HG02852 (cell line): Measurements from ENCODE around the gene EZH1.

Experiments used
- ATAC-seq: cut with Tn5 transposase; IDR thresholded peaks from one replicate; pipeline ENCODE4 v1.9.1; 2021; ENCODE audit warnings: mild to moderate bottlenecking, moderate library complexity; ENCODE audit not compliant: unreplicated experiment

Gene EZH1

DNA sequence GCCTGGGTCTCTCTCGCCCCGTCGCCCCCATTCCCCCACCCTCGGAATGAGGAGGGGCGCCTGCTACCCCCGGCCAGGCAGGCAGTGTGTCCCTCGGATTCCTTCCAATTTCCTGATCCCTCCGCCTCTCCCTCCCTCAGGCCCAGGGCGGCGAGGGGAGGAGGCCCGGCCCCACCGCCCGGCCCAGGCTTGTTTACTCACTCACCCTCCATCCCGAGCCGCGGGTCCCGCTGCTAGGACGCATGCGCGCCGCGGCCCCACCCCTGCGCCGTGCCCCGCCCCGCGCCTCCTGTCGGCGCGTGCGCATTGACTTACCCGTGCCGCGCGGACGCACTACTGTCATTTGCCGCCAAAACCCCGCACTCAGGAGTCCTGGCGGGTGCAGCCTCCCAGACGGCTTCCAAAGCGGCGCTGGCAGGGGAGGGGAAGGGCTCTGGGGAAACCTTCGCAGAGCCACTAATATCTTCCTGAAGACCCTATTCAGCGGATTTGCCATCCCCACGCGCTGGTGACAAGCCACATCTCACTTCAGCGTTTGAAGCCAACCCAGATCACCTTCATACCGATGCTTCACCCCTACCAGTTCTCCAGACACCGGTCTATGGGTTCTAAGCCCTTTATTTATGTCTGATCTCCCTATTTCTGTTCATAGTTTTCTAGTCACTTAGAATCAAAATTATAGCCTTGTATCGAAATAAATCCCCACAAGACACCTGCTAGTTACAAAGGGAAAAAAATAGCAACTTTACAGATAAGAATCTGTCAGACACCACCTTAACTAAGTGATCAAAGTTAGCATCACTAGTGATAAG is at the start of gene EZH1:
EZH1 (minus strand) TSS at position 235 of the 812 bp plus-strand sequence. CDS start 16,099 bp downstream, outside the sequence.
- ATAC-seq: peak; percentile 75

DNA sequence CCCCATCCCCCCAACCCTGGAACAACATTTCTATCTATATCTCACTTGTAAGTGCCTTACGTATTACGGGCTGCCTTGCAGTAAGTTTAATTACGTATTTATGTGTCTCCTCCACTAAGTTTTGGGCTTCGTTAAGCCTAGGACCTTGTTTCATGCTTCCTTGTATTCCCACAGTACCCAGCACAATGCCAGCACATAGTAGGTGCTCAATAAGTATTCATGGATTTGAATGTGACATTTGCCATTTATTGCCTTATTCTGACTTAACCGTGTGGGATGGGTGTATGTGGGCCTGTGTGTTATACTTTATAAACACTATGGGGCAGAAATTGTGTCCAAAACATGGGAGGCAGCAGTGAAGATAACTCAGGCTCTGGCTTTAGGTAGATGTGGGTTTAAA is 47.7 kb upstream of the EZH1 start:
- ATAC-seq: no peak

DNA sequence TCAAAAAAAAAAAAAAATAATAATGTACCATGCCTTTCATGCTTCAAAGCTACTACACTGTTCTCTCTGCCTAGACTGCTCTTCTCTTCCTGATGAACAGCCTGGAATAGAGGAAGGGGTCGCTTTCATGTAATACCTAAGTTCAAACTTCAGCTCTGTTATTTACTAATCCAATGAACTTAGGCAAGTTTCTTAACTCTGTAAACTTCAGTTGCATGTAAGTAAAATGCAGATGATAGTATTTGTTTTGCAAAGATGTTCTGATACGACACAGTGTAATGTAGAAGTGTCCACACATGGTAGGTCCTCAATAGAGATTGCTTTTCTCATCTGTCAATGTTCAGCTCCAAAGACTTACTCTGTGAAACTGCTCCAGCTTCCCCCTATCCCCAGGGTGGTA is 47.1 kb upstream of the EZH1 start:
- no peak for ATAC-seq

DNA sequence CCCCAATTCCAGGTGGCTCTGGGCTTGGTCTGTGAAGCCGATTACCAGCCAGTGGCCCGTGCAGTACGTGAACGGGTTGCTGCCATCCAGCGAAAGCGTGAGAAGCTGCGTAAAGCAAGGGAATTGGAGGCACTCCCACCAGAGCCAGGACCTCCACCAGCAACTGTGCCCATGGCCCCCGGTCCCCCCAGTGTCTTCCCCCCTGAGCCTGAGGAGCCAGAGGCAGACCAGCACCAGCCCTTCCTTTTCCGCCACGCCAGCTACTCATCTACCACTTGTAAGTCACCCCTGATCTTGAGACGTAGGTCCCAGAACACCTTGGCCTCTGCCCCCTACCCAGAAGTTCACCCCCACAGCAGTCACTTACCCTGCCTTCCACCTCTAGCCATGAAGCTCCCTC is 42.4 kb upstream of the EZH1 start:
- ATAC-seq: no peak

DNA sequence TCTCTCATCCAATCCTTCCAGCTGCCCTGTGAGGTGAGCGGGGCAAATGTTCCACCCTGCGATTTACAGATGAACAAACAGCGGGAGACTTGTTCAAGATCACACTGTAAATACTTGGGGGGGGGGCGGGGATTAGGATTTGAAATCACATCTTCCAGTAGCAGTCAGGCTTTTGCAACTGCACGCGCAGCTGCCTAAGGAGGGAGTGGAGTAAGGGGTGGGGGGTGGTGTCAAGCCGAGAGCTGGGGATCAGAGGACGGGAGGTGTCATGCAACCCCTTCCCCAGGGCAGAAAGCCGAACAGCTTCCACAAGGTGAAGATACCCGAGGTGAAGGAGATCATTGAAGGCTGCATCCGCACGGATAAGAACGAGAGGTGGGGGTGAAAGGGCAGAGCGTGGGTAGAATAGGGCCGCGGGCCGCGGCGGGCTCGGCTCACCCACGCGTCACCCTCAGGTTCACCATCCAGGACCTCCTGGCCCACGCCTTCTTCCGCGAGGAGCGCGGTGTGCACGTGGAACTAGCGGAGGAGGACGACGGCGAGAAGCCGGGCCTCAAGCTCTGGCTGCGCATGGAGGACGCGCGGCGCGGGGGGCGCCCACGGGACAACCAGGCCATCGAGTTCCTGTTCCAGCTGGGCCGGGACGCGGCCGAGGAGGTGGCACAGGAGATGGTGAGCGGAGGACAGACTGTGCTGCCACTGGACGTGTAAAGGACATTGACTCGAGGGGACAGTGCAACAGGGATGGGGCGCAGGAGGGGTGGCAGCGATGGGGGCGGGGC is 40.2 kb upstream of the EZH1 start:
- ATAC-seq: no peak

DNA sequence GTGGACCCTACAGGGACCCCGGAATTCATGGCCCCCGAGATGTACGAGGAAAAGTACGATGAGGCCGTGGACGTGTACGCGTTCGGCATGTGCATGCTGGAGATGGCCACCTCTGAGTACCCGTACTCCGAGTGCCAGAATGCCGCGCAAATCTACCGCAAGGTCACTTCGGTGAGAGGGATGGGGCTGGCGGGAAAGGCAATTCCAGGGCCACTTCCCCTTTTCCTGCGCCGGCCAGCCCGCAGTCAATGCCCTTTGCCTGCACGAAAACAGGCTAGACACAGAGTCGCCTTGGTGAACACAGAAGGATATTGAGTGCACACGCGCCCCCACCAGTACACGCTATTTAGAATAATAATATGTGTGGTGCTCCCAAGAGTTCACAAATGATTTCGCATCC is 39.6 kb upstream of the EZH1 start:
- no peak for ATAC-seq

DNA sequence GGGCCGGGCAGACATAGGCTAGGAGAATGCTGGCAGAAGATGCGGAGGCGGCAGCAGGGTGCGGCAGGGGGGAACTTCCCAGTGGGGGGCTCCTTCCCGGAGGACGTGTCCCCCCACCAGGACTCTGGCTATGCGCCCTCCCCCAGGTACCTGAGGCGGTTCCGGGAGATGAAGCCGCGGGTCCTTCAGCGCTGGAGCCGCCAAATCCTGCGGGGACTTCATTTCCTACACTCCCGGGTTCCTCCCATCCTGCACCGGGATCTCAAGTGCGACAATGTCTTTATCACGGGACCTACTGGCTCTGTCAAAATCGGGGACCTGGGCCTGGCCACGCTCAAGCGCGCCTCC is 38.9 kb upstream of the EZH1 start:
- no peak for ATAC-seq

DNA sequence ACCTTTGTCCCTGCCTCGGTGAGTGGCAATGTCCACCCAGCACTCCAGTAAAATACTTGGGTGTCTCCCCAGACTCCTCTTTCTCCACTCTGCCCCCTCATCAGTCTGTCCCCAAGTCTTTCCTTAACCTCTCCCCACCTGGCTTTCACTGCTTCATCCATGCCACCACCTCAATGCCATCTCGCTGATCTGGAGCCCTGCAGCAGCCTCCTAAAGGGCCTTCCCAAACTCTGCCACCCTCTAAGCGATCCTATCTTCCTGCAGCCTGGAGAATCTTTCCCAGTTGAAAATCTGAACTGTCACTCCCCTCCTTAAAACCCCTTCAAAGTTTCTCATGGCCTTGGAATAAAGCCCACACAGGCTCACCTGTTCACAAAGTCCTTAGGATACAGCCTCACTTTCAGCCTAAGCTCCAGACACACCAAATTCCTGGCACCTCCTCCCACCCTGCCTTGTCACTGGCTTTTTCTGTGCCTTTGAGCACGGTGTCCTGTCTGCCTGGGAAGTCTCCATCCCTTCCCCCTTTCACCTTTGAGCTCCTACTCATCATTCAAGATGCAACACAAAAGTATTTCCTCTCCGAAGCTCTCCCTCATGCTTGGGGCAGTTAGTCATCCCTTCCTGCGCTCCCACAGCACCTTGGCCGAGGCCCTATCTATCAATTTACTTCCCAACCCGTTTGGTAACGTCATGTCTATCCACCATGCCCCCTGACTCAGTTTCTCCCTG is 38.4 kb upstream of the EZH1 start:
- ATAC-seq: no peak

DNA sequence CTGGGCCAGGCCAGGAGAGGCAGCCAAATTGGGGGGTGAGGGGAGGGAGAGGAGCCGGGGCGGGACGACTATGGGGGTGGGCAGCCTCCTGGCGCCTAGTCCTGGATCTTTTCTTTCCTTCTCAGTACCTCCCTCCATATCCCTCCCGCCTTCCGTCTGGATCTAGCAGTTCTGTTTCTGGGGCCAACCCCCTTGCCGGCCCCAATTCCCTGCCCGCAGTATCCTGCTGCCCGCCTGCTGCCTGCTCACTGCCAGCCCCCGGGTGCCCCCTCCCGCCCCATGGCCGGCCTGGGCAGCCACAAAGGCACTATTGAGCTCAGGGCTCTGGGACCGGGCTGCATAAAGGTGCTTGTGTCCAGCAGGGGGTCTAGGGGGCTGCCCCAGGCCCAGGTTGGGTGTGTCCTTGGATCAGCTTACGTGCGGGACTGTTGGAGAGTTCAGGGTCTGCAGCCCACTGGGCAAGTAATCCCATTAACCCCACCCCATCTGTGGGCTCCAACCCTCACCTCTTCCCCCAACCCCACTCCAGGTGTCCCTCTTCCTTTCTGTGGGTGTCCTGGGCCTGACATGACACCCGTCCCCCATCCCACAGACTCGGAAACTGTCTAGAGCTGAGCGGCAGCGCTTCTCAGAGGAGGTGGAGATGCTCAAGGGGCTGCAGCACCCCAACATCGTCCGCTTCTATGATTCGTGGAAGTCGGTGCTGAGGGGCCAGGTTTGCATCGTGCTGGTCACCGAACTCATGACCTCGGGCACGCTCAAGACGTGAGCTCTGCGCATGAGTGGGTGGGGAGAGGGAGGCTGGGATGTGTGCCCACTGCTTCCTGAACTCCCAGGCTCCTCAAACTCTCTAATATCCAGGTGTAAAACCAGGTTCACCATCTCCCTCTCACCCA is 37.6 kb upstream of the EZH1 start:
- ATAC-seq: no peak

DNA sequence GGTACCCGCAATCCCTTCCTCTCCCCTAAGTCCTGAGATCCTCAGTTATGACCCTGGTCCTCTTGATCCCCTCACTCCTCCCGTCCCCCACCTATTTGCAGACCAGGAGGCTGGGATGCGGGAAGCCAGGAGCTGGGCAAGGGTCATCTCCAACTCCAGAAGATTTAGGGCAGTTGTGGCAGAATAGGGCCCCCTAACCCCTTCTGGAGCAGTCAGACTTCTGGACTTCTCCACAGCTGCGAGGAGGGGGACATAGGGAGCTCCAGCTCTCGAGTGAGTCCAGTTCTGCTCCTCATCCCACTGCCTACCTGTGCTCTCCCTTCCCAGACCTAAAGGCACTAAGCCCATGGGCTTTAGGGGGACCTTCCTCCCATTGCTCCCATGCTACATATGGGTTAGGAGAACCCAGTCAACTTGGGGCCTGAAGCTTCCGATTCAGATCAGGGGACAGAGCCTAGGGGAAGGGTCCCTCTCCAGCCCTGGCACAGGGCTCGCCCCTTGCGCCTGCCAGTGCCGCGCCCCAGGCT is 36.9 kb upstream of the EZH1 start:
- ATAC-seq: no peak

DNA sequence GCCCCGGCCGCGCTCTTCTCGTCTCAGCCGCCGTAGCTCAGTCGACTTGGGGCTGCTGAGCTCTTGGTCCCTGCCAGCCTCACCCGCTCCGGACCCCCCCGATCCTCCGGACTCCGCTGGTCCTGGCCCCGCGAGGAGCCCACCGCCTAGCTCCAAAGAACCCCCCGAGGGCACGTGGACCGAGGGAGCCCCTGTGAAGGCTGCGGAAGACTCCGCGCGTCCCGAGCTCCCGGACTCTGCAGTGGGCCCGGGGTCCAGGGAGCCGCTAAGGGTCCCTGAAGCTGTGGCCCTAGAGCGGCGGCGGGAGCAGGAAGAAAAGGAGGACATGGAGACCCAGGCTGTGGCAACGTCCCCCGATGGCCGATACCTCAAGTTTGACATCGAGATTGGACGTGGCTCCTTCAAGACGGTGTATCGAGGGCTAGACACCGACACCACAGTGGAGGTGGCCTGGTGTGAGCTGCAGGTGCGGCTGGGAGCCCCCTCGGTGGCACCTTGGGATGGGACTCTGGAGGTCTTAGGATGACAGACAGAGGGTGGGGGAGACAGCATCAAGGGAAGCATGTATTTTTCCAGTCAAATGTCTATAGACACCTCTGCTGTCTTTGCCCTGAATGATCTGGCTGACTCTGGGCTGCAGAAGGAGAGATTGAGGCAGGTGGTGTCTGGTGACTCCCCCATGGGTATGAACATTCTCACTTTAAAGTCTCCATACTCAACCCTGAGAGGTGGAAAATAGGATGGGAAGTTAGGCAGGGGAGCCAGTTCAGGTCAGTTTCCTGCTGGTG is 36.2 kb upstream of the EZH1 start:
- ATAC-seq: no peak

DNA sequence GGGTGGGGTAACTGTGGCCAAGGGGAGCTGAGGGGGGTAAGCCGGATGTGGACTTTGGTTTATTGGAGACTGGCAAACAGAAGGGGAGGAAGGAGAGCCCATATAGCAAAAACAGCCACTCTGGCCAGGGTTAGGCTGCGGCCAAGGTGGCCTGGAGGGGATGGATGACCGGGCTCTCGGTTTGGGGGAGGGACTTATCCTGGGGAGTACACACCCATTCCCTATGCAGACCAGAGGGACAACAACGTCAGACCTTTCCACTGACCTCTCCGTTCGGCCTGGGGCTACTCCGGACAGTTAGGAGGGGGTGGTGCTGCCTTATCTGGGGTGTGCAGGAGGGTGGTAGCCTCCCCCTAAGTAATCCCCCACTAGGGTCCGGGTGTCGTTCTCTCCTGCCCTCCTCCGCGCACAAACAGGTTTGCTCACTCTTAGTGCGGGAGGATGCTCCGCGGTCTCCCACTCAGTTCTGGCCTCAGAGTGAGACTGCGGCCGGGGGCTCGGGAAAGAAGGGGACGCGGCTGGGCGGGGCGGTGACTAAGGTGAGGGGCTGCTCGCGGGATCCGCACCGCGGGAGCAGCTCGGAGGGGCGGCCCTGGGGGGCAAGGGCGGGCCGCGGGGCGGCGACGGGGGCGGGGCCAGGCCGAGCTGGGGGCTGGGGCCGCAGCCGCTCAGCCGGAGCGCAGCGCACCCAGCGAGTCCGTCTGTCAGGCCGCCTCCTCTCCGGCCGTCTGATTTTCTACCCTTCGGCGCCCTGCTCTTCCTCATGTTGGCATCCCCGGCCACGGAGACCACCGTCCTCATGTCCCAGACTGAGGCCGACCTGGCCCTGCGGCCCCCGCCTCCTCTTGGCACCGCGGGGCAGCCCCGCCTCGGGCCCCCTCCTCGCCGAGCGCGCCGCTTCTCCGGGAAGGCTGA is 35.4 kb upstream of the EZH1 start, which contains the start of gene WNK4:
WNK4 (plus strand) TSS at position 675 of the 915 bp plus-strand sequence; CDS start at position 764, 89 bp downstream.
- no peak for ATAC-seq

DNA sequence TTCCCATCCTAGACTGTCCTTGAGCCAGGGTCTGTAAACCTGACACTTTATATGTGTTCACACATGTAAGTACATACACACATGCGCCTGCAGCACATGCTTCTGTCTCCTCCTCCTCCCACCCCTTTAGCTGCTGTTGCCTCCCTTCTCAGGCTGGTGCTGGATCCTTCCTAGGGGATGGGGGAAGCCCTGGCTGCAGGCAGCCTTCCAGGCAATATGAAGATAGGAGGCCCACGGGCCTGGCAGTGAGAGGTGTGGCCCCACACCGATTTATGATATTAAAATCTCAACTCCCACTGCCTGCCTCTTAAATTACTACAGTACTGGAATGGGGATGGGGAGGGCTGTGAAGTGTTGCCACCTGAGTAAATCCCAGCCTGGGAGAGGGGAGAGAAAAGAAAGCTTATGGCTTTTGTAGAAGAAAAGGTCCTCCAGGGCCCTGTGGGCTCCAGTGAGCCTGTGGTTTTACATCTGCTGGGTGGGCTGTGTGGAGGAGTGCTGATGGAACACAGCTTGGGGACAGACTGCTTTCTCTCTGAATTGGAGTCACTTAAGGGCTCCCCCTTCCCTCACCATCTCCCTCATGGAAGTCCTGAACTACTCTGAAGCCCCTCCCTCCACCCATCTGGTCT is 34.6 kb upstream of the EZH1 start:
- ATAC-seq: no peak

DNA sequence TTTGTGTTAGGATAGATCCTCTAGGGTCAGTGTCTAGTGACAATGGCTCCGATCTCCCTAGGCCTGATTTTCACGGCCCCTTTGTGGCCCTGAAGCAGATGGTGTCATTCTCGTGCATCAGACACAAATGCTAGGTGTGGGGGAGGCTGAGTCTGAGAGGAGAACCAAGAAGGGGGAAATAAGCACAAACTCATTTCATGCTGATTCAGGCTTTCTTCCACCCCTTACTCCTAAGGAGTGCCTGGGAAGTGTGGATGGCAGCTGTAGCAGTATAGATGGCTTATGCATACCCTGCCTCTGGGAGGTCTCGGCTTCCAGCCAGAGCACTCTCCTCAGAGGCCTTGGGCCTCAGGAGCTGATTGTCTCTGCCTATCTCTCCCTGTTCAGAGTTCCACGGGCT is 33.7 kb upstream of the EZH1 start:
- ATAC-seq: no peak

DNA sequence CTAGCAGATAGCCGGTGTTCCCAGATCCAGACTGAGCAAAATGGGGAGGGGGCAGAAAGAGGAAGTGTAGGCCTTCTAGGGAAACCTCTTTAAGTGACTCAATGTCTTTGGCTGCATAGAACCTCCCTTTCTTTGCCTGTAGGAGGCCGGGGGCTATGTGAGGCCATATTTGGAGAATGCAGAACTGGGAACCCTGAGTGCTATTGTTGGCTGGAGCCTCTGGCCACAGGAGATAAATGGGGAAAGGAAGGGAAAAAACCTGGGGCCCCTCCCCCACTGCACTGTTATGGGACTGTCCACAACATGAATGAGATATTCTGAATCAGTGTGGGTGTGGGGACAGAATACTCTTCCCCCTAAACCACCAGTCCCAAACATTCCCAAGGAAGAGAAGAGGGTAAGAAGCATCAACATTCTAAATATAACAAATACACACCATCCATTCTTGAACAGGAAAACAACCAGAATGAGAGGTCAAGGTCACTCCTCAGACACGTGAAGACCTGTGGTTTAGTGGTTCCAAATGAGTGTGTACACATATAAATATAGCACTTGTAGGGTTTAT is 30.8 kb upstream of the EZH1 start:
- no peak for ATAC-seq

DNA sequence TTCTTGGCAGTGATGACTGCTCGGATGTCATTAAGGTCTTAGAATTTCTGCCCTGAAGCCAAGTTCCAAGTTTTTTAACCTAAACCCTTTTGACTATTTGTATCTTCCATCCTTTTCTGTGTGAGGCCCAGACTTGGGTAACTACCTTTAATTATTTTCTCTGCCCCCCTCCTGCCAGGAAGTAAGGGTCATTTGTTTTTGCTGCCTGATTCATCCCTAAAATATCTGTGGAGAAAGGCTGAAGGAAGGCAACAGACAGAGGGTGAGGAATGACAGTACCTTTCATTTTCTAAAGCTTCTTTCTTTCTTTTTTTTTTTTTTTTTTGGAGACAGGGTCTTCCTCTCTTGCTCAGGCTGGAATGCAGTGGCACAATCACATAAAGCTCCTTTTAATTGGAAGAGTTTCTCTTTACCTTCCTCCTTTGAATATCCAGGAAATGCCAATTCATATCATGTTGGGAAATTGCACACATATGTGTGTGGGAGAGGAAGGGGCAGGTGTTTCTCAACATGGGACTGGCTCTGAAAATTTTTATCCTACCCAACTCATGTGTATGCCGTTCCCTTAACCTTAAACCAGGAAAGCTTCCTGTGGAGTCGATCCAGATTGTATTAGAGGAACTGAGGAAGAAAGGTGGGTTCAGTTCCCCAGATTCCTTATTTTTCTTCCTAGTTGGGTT is 29.4 kb upstream of the EZH1 start:
- ATAC-seq: no peak
